Endothelial cell of umbilical vein (primary cell): ENCODE measurements around the gene CARD19. TPM values are rescaled to one million over a fixed set of nuclear protein-coding genes. Genes with fewer than 3 reads are reported as not detected.

Source experiments
- BruUV-seq: library from RNA; stranded (reverse); fragments of 400-500 nt; replicated peaks from 2 replicates; lab custom pipeline; 2021; lab: Mats Ljungman, UMichigan
- CTCF ChIA-PET: fragments of 300-600, 350-600 bp; sonication (Branson Sonifier 250); formaldehyde crosslinking; loops from one replicate; lab custom pipeline; 2021; ENCODE audit warnings: antibody characterized with exemption, inconsistent platforms; lab: Charles Lee
- POLR2A ChIA-PET: fragments of 300-600, 350-600 bp; sonication (Branson Sonifier 250); formaldehyde crosslinking; loops from one replicate; lab custom pipeline; 2021; ENCODE audit warnings: antibody characterized with exemption, inconsistent platforms; lab: Charles Lee
- DNase-seq: peaks from one replicate; pipeline ENCODE4 v3.0.0-alpha.2; 2011; ENCODE audit warnings: low read depth, low spot score
- FAIRE-seq: peaks from 2 replicates; lab custom pipeline; 2011; peaks lifted over from hg19 to GRCh38; lab: Jason Lieb, UNC
- H2AFZ ChIP-seq: 2 replicates; pipeline ENCODE4 v1.6.0; 2012; ENCODE audit warnings: low read depth, low read length, control low read depth, inconsistent platforms
- H3K27ac ChIP-seq: 2 replicates; pipeline ENCODE4 v1.5.1; 2011; ENCODE audit warnings: low read depth, mild to moderate bottlenecking, control low read depth, low read length, moderate library complexity; ENCODE audit not compliant: insufficient read depth
- H3K27me3 ChIP-seq, 2 experiments: 2 replicates each; pipeline versions ENCODE4 v1.6.0 to v1.6.1; 2011; ENCODE audit warnings: low read length in 2 of 2, mixed read lengths in 1 of 2; ENCODE audit not compliant: control insufficient read depth in 2 of 2, insufficient read depth in 2 of 2
- H3K36me3 ChIP-seq, 2 experiments: 2 replicates in 1 of 2; 3 replicates in 1 of 2; pipeline ENCODE4 v1.5.1; 2011; ENCODE audit warnings: low read length in 2 of 2, mild to moderate bottlenecking in 1 of 2, moderate library complexity in 1 of 2; ENCODE audit not compliant: control insufficient read depth in 2 of 2, insufficient read depth in 2 of 2; ENCODE audit errors: extremely low read depth in 1 of 2
- H3K4me1 ChIP-seq: 3 replicates; pipeline ENCODE4 v1.5.1; 2011; ENCODE audit warnings: mild to moderate bottlenecking, low read length; ENCODE audit not compliant: control insufficient read depth, insufficient read depth; ENCODE audit errors: extremely low read depth
- H3K4me2 ChIP-seq: 2 replicates; pipeline ENCODE4 v1.6.1; 2011; ENCODE audit warnings: low read length, control low read depth, mixed read lengths; ENCODE audit not compliant: insufficient read depth
- H3K4me3 ChIP-seq, 3 experiments: fragments of 200-600 bp in 1 of 3; sonication (generic), shearing (Covaris generic) in 1 of 3; replicated peaks in 1 of 3; 2 replicates each; pipeline ENCODE4 v1.5.1; 2011 to 2016; ENCODE audit warnings: control low read depth in 3 of 3, low read length in 3 of 3, mild to moderate bottlenecking in 2 of 3, inconsistent platforms in 1 of 3, low read depth in 1 of 3, moderate library complexity in 1 of 3; ENCODE audit not compliant: insufficient read depth in 1 of 3
- H3K79me2 ChIP-seq: 2 replicates; pipeline ENCODE4 v1.6.0; 2012; ENCODE audit warnings: low read length, inconsistent platforms; ENCODE audit not compliant: control insufficient read depth, insufficient read depth
- H3K9ac ChIP-seq: replicated peaks from 2 replicates; pipeline ENCODE3; 2011; ENCODE audit warnings: low read length, control low read depth; ENCODE audit not compliant: insufficient read depth; ENCODE audit errors: extremely low read depth
- H3K9me1 ChIP-seq: replicated peaks from 3 replicates; pipeline ENCODE4 v1.6.0; 2011; ENCODE audit warnings: mild to moderate bottlenecking, low read length; ENCODE audit not compliant: control insufficient read depth, insufficient read depth; ENCODE audit errors: extremely low read depth
- H3K9me3 ChIP-seq: replicated peaks from 2 replicates; pipeline ENCODE4 v1.5.1; 2012; ENCODE audit warnings: low read length, inconsistent platforms; ENCODE audit not compliant: control insufficient read depth, insufficient read depth
- H4K20me1 ChIP-seq: replicated peaks from 2 replicates; pipeline ENCODE3; 2011; ENCODE audit warnings: mild to moderate bottlenecking, low read length; ENCODE audit not compliant: control insufficient read depth, insufficient read depth; ENCODE audit errors: extremely low read depth
- CTCF ChIP-seq, 2 donors: IDR thresholded peaks; 1 replicate in 1 of 2; 2 replicates in 1 of 2; pipeline ENCODE4 v1.5.1; 2011; ENCODE audit warnings: low read length in 2 of 2, mild to moderate bottlenecking in 2 of 2, moderate library complexity in 2 of 2, control low read depth in 1 of 2, inconsistent platforms in 1 of 2, low read depth in 1 of 2; ENCODE audit not compliant: insufficient read depth in 1 of 2; ENCODE audit errors: extremely low read depth in 1 of 2
- EZH2 ChIP-seq: IDR thresholded peaks from 2 replicates; pipeline ENCODE4 v1.6.1; 2012; ENCODE audit warnings: borderline replicate concordance, low read depth, mild to moderate bottlenecking, moderate library complexity, low read length, inconsistent platforms; ENCODE audit not compliant: severe bottlenecking
- FOS ChIP-seq: IDR thresholded peaks from 2 replicates; pipeline ENCODE4 v1.6.1; 2011; ENCODE audit warnings: mild to moderate bottlenecking, low read length, moderate library complexity, borderline replicate concordance; ENCODE audit not compliant: insufficient read depth
- GATA2 ChIP-seq: IDR thresholded peaks from 2 replicates; pipeline ENCODE4 v1.7.0; 2011; ENCODE audit warnings: low read depth, mild to moderate bottlenecking, moderate library complexity, mixed read lengths, low read length; ENCODE audit not compliant: insufficient read length, insufficient read depth
- JUN ChIP-seq: IDR thresholded peaks from 2 replicates; pipeline ENCODE4 v1.6.1; 2011; ENCODE audit warnings: borderline replicate concordance, low read depth; ENCODE audit not compliant: insufficient read length, insufficient read depth
- MAX ChIP-seq: IDR thresholded peaks from 2 replicates; pipeline ENCODE4 v1.6.1; 2011; ENCODE audit not compliant: insufficient read depth, insufficient read length
- MYC ChIP-seq: IDR thresholded peaks from one replicate; pipeline ENCODE4 v1.6.1; 2011; ENCODE audit warnings: mild to moderate bottlenecking, low read depth, low read length
- POLR2A ChIP-seq: IDR thresholded peaks from 2 replicates; pipeline ENCODE4 v1.6.1; 2012; ENCODE audit warnings: low read depth, mild to moderate bottlenecking, control low read depth, low read length
- POLR2AphosphoS5 ChIP-seq: IDR thresholded peaks from 2 replicates; pipeline ENCODE4 v1.6.1; 2012; ENCODE audit warnings: low read depth, mild to moderate bottlenecking, control low read depth, low read length, moderate library complexity; ENCODE audit not compliant: insufficient read depth
- dilution Hi-C: fragments of 300-500 bp; cut with MboI; formaldehyde crosslinking; loops from one replicate; pipeline ENCODE4 v1.15.0; 2019; ENCODE audit warnings: low sequenced_read_pairs; ENCODE audit not compliant: extremely low pct_ligation_motif_present
- intact Hi-C: fragments of 100-400 bp; cut with micrococcal nuclease; formaldehyde crosslinking; loops from one replicate; pipeline ENCODE4 v1.10.0; 2022
- polyA plus RNA-seq, 4 experiments: library from polyadenylated mRNA; depleted of rRNA in 3 of 4; stranded (reverse) in 3 of 4; unstranded in 1 of 4; fragments of >200 nt; gene quantifications; 2 replicates each; pipeline versions ENCODE4 v1.2.1 to v1.2.3, GENCODE V29; 2011 to 2012; ENCODE audit warnings: missing spikeins in 1 of 4
- total RNA-seq: library from RNA; stranded (reverse); gene quantifications from 2 replicates; pipeline ENCODE4 v1.2.3, GENCODE V29; 2021

The CARD19 gene
- total and polyA plus RNA-seq, 2 donors (not counting 3 experiments of a cell fraction or from before 2014, with no cell fraction given) = 45.7 to 148 TPM

- FAIRE-seq (no peak), DNase-seq (no peak)
- TF ChIP-seq CTCF (IDR thresholded peaks at IDR 0.05; ENCODE audit: extremely low read depth in 1 of 2, insufficient read depth in 1 of 2, low read depth in 1 of 2, low read length in 2 of 2) (no peak), GATA2 (no peak), MAX (no peak), FOS (no peak), POLR2A (no peak), POLR2AphosphoS5 (no peak), MYC (no peak), EZH2 (no peak), JUN (no peak)
- ChIA-PET CTCF (interaction anchor here (0.9 to 1.2 kb wide), 2 partner anchors 22 to 216 kb away, joined by 3 to 4 read pairs; no protein-coding TSS in a partner anchor), POLR2A (no interaction called here)
- no peaks in the 10 kb centered on the region for H3K27me3 ChIP-seq
- BruUV-seq = no TSS peak
- no peak overlapping the region for H2AFZ ChIP-seq
- no peaks in the 10 kb centered on the region for H3K36me3 ChIP-seq
- H3K79me2 ChIP-seq = no peaks in the 10 kb centered on the region
- H3K4me2 ChIP-seq = no peak overlapping the region
- dilution Hi-C loops (no loop called here), intact Hi-C loops (no loop called here)
- H3K9ac ChIP-seq = no peak overlapping the region
- H3K4me1 ChIP-seq = no peaks in the 10 kb centered on the region
- H4K20me1 ChIP-seq = no peaks in the 10 kb centered on the region
- no peaks in the 10 kb centered on the region for H3K9me3 ChIP-seq
- no peaks in the 10 kb centered on the region for H3K9me1 ChIP-seq
- H3K27ac ChIP-seq = no peak overlapping the region
- no peak overlapping the region for H3K4me3 ChIP-seq
Measured at GRCh38 chr9:93086447-93087224, 9.4 kb upstream of the CARD19 start.
